DMS53 treated with DMSO at 0.1 percent for 48 hours (cell line): ENCODE results near the gene STXBP6.
"Not testable (repeated sequence)": the region's sequence is repeated elsewhere in the genome, so short reads cannot be mapped to it uniquely, and the experiment has no call there.

Experiments used
- DNase-seq: peaks from one replicate; lab custom pipeline; 2025; ENCODE audit not compliant: unreplicated experiment; lab: John Stamatoyannopoulos, UW

The STXBP6 gene

DNA sequence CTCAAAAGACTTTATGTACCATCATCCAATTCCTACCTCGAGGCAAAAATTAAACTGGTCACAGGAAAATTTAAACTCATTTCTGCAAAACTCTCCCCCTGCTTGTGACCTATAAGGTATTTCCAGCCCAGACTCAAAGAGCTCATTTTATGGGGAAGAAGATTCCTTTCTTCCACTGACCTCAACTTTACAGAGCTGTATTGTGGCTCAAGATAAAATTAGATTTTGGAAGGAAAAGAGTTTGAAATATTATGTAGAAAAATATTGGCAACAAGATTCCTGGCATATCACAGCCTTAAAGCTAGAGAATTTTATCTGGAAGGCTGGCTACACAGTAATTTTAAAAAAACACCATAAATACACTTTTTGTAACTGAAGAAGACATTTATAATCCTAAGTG is 91.7 kb downstream of the STXBP6 start:
- DNase-seq: no peak

DNA sequence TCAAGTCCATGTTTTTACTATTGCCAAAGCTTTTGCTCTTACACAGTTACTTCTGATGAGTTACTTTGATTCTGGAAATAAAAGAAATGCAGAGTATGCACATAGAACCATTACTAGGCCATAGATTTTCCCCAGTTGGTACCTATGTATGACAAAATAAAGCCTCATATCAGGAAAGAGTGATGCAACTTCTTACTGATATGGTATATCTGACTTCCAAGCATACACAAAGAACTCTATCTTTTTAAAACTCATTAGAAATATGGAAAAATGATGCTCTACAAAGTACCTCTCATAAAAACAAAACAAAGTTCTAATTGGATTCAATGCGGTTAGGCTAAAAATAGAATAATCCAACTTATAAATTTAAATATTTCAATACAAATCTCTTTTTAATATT is 92.1 kb downstream of the STXBP6 start:
- no peak for DNase-seq

DNA sequence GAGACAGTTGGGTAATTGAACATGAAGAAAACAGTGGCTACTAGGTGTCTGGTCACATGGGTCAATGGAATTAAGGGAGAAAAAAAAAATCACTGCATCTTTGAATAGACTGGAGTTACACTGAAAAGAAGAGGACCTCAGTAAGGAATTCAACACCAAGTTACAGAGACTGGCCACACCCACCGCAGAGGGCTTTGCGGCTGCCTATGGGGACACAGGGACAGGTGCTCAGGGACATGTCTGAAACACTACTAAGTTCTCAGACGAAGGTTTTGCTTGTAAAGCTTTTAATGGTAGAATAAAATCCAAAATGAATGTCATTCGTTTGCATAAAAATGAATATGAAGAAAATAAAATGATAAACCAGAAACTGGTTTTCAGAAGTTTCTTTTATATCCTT is 93.8 kb downstream of the STXBP6 start:
- no peak for DNase-seq

DNA sequence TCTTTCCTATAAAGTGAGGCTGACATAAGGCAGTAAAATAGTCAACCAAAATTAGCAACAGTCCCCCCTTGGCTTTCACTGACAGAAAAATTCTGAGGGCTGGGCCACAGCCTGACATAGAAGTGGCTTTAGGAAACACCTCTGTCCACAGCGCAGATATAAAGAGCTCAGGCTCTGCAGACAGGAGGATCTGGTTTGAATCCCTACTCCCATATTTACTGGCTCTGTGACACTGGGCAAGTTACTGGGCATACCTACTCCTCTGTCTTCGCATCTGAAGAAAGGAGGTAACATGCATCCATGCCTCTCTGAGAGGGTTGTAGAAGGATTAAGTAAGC is 95.3 kb downstream of the STXBP6 start:
- DNase-seq: no peak

DNA sequence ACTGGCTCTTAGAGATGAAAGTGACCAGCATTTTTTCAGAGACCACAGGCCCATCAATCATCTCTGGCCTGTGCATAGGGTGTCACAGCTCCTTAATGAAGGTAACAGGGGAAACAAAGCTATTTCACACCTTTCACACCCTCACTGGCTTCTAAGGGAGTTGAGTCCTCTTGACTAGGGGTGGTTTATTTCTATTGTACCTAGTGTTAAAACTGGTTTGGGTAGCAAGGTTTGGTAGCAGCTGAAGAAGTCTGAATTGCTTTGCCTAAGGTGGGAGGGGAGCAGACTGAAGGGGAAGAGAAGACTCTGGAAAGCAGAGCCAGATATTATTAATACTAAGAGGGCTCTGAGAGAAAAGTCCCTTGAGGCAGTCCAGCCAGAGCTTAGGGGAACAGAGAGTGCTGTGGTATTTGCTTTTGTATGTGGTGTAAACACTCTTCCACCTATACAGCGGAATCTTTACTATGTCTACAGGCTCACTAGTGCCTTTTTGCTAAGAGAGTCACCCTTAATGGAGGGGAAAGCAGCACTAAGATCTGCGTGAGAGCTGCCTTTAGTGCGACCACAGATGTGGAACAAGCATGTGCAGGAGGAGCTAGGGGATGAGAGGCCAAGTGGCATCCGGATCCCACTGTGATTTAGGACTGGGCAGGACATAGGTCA is 95.8 kb downstream of the STXBP6 start:
- no peak for DNase-seq

DNA sequence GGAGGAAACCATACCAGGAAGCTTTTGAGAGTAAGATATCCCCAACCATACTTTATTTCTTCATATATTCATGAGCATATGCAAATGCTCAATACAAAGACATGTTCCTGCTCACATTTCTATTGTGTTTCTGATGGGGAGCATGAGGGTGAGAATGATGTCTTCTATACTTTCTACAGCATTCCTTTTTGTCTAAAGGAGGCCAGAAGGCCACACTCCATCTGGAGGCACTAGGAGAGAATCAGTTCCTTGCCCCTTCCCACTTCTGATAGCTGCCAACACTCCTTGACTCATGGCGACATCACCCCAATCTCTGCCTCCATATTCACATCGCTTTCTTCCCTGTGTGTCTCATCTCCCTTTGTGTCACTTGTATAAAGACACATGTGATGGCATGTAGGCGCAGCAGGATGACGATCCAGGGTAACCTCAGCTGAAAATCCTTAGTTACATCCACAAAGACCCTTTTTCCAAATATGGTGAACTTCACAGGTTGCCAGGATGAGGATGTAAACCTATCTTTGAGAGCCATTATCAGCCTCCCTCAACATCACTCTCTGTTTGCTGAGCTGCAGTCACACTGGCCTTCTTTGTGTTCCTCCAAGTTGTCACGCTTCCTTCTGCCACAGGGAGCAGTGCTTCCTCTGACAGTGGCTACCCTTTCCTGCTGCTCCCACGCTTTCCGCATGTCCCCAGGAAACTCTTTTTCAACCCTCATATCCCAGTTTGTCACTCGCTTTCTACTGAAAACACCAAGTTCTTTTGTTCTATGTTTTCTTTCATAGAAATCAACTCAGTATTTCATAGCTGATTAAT is 96.9 kb downstream of the STXBP6 start:
- peak; percentile 7 for DNase-seq

DNA sequence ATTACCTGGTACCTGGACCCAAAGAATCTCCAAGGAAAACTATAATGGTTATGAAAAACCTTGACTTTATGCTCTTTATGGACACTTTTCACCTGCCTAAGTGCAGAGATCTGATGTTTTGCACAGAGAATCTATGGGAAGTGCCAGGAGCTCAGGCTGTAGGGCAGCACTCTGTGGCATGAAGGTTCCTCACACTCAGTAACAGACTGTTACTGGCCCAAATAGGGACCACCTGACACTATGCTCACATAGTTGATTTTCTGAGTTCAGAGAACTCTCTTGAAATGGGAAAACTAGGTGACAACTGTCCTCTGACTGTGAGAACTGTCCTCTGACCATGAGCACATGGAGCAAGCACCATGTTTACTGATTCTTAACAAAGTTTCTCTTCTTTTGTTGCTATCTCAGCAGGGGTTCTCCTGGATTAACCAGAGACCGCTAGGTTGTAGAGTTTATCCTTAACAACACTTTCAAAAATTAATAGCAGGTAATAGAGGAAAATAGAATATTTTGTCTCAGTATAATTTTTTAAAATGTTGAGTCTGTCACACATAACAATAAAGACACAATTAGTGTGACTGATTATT is 101.6 kb downstream of the STXBP6 start:
- DNase-seq: no peak

DNA sequence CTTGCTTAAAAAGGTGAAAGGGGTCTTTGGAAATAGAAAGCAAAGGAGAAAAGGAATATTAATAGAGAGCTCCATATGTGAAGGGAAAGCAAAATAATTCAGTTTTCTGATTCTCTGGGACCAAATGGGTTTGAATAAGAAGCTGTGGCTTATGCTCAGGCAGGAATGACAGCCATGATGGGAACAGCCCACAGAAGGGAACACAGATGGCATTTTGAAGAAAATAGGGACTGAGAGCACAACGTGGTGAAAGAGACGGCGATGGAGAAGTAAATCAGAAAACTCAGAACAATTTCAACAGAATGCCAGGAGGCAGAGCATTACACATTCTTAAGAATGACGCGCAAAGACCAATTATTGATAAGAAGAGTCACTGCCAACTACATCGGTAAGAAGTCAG is 102.8 kb downstream of the STXBP6 start:
- DNase-seq: no peak

DNA sequence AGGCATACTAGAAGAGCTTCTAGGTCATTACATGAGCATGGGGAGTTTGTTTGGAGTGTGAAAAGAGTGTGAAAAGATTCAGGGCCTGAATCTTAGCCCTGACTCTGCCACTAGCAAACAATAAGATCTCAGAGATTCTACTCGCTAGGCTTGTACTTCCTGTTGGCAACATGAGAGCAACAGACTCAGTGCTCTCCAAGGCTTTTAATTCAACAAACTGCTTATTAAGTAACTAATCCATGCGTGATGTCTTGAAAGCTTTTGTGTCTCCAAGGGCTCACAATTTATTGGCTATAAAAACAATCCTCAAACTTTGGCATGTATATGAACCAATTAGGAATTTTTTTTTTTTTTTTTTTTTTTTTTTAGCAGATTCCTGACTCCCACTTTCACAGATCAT is 105.1 kb downstream of the STXBP6 start:
- DNase-seq: no peak

DNA sequence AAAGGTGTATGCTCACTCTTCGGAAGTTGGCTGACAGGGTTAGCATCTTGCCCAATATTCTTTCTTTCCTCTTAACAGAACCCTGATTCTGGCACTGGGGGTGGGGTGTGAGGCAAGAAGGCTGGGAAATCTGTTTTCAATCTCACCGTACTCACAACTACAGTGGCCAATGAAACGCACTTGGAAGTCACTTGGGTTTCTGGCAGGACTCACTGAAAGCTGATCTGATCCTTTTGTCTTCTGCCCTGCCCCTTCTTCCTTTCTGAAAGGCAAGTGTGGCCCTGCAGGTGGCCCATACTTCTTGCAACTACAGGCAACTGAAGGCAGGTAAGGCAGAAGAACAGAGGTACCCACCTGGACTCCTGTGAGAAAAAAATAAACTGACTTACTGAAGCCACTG is 106.9 kb downstream of the STXBP6 start:
- peak; percentile 2 for DNase-seq

DNA sequence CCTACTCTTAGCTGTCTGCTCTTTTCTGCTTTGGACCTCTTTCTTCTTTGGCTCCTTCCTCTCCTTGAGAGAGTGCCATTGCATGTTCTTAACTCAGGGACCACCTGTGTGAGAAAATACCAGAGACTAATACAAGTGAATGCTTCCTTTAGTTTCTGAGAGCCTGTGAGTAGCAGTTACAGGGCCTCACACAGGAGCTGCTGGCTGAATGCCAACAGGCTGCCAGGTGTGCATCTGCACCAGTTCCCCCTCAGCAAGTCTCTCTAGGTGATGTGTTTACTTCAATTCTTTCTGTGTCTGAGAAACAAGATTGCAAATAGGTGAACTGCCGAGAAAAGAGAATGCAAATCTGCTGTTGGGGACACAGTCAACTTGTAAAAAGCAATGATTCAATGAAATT is 108.2 kb downstream of the STXBP6 start:
- peak; percentile 78 for DNase-seq

DNA sequence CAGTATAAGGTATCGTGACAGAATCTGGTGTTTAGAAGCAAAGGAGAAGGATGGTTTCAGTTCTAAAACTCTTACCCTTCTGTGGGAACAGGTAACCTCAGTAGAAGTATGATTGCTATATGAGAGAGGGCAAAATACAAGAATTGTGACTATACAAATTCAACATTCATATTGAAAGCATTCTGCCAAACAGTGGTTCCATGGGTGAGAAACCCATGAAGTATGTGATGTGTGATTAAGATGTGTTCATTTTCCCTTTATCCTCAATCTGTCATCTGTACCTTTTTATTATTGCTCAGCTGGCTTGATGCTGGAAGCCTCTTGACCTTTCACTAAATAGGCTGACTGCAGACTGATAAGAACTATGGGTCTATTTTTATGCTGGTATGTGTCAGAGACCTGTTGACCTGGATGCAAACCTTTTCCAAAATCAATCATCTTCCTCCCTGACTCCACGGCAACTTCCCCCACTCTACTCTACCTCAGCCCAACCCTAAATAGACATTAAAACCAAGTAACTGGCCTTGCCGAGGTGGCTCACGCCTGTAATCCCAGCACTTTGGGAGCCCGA is 109.6 kb downstream of the STXBP6 start:
- no peak for DNase-seq

DNA sequence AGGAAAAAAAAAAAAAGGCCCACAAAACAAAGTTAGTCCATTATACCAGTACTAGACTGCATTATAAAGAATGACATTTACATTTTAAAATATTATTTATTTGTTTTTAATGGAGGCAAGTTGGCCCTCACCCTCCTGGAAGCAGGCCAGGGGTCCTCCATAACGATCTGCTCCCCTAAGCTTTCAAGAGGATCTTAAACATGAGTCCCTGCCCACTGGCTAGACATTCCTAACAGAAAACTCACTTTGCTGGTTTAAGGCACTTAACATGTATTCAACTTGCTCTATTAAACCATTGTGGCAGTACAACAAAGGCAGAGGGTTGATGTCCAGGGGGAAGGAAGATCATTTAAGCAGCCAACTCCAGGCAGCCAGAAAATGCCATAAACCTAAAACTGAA is 111.4 kb downstream of the STXBP6 start:
- DNase-seq: no peak

DNA sequence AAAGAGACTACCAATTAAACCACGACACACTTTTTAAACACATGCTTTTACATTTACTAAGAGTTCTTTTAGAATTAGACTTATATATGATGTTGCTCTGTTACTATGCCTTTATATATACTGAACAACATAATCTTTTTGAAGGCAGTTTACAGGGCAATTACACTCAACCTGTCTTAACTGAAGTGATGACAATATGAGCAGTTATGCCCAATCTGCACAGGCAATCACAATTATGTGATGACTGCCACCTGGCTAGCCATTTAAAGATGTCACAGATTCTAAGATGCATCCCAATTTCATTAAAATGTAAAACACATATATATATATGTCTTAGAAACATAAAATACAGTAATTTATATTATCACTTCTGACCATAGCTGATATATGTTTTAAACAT is 112.6 kb downstream of the STXBP6 start:
- DNase-seq: no peak

DNA sequence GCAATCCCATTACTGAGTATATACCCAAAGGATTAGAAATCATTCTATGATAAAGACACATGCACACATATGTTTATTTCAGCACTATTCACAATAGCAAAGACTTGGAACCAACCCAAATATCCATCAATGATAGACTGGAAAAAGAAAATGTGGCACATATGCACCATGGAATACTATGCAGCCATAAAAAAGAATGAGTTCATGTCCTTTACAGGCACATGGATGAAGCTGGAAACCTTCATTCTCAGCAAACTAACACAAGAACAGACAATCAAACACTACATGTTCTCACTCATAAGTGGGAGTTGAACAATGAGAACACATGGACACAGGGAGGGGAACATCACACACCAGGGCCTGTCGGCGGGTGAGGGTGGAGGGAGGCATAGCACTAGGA is 113.2 kb downstream of the STXBP6 start:
- DNase-seq: not testable (repeated sequence)

DNA sequence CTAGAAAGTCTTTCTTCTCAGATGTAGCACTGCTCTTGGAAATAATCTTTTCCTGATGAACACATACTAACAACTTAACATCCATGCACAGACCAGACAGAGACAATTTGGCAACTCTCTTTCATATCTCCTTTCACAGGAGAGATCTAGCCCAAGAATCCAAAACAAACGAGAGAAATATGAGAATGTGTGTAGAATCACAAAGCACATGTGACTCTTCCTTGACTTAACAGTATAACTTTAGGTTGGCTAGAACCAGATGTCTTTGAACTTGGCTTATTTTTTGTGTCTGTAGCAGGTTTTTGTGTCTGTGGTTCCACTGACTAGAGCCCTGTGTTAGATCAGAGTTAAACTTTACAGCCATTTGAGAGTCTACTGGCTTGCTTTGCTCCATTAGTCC is 114.2 kb downstream of the STXBP6 start:
- DNase-seq: no peak

DNA sequence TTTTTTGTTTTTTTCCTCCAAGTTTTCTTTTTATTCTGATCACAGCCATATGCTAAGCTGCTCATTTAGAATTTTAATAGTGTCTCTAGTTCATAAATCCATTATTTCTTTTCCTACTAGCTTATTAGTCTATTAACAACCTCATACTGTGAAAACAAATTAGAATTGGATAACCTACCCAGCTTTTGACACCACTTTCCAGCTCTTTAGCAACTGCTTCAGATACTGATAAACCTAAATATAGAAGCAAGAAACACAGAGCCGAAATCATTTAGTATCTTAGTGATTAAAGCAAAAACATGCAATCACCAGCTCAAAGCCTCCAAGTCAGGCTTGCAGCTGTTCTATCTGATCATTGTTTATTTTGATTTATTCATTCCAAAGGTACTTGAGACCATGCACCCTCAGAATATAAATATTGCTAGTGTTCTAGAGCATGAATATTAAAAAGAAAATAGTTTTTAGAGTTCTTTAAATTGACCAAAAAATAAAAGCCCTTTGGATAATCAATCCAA is 121.5 kb downstream of the STXBP6 start:
- no peak for DNase-seq

DNA sequence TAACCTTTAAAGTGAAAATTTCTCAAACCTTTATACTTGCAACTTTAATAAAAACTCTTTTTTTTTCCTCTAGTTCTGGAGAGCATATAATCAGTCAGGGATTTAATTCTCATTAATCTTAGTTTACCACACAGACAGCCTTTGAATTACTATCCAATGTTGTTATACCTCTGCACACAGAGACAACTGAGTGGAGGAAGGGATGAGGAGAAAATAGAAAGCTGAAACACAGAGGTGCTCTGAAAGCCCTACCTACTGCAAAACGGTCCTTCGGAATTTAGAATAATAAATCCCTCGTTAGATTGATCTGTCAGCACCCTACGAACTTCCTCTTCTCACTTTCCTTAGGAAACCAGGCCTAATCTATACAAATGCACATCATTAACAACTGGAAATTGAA is 122.1 kb downstream of the STXBP6 start:
- DNase-seq: no peak

DNA sequence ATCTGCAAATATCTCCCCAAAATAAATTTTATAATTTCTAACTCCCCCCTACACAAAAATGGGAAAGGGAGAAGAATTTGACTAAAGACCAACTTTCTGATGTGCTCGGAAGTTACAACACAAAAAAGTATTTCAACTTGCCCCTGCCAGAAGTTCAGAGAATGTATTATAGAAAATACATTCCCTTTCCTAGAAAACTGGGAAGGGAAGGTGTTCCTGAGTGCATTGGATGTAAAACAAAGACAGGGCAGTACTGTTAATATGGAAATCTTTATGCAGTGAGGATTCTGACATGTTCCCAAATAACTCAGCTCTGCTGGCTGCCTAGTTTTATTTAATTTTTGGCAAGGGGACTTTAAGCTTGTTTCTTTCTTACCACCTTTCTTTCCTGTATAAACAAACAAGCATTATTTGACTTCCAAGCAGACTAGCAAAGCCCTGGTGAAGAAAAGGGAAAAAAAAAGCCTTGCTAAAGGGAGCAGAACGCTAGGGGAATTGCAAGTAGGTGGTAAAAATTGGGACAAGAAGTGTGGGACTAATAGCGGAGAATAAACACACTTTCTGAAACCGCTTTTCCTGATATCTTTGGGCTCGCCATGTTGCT is 124.1 kb downstream of the STXBP6 start:
- no peak for DNase-seq

DNA sequence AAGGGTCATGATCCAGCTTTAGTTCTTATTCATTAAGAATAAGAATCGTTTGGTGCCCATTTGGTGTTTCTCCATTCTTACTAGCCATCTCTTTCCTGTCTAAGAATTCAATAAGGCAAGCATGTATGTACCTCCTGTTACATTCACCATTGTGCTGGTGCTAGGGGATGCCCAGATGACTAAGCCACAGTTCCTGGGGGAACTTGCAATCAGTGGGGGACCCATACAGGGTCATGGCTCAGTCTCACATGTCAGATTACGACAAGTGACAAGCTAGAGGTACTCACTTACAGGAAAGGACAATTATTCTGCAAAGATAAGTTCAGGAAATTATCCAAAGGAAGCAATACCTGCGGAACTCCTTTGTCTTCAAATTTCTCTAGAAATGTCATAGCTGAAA is 125.4 kb downstream of the STXBP6 start:
- no peak for DNase-seq

DNA sequence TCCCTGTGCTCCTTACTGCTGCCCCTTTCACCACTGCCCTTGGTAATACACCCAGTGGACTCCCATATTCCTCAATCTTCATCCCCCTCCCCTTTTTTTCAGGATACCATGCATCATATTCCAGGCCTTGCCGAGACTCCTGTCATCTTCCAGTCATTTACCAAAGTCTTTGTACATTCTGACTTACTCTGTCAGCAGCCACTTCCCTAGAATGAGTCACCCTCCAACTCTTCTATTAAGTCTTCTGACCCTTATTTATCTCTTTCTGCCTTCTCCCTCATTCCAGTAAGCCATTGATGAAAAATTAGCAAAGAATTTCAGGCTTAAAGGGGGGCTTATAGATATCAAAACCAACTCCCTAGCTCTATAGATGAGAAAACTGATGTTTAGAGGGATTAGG is 128.0 kb downstream of the STXBP6 start:
- no peak for DNase-seq
